HG02642 (cell line): ENCODE measurements around the gene KRTDAP.
"Not testable (repeated sequence)": the region's sequence is repeated elsewhere in the genome, so short reads cannot be mapped to it uniquely, and the experiment has no call there.

Experiments used
- ATAC-seq: cut with Tn5 transposase; IDR thresholded peaks from one replicate; pipeline ENCODE4 v1.9.1; 2021; ENCODE audit warnings: mild to moderate bottlenecking; ENCODE audit not compliant: unreplicated experiment, poor library complexity

Gene KRTDAP

GRCh38 chr19:35487656-35488182, 2.5 kb downstream of the KRTDAP start:
- ATAC-seq, result no peak

GRCh38 chr19:35486268-35486708, 4.0 kb downstream of the KRTDAP start:
- ATAC-seq, result no peak

- ATAC-seq, result peak; percentile 67
These were observed 5.8 kb downstream of the KRTDAP start for GRCh38 chr19:35484252-35485036.

- no peak for ATAC-seq
These were observed 7.2 kb downstream of the KRTDAP start for GRCh38 chr19:35483089-35483488.

GRCh38 chr19:35478794-35479677, 11.2 kb downstream of the KRTDAP start:
- no peak for ATAC-seq

- no peak for ATAC-seq
These were observed 14.1 kb downstream of the KRTDAP start for GRCh38 chr19:35476149-35476548.

GRCh38 chr19:35474594-35474993, 15.7 kb downstream of the KRTDAP start:
- not testable (repeated sequence) for ATAC-seq

GRCh38 chr19:35474104-35474503, 16.2 kb downstream of the KRTDAP start:
- no peak for ATAC-seq

GRCh38 chr19:35471946-35472345, 18.3 kb downstream of the KRTDAP start:
- ATAC-seq, result no peak

- ATAC-seq, result not testable (repeated sequence)
These were observed 19.2 kb downstream of the KRTDAP start for GRCh38 chr19:35471075-35471474.

GRCh38 chr19:35470128-35470527, 20.1 kb downstream of the KRTDAP start:
- no peak for ATAC-seq

- ATAC-seq, result peak; percentile 65
These were observed 21.6 kb downstream of the KRTDAP start for GRCh38 chr19:35468637-35469036.

GRCh38 chr19:35466259-35466658, 24.0 kb downstream of the KRTDAP start:
- no peak for ATAC-seq

- ATAC-seq, result peak; percentile 4
These were observed 27.3 kb downstream of the KRTDAP start for GRCh38 chr19:35462956-35463355.

- peak; percentile 67 for ATAC-seq
These were observed 27.7 kb downstream of the KRTDAP start for GRCh38 chr19:35462476-35462953.

- ATAC-seq, result not testable (repeated sequence)
These were observed 28.5 kb downstream of the KRTDAP start for GRCh38 chr19:35461788-35462187.

GRCh38 chr19:35461060-35461459, 29.2 kb downstream of the KRTDAP start:
- ATAC-seq, result no peak

- ATAC-seq, result no peak
These were observed 29.7 kb downstream of the KRTDAP start for GRCh38 chr19:35460608-35461007.

GRCh38 chr19:35459414-35460082, 30.7 kb downstream of the KRTDAP start:
- no peak for ATAC-seq

GRCh38 chr19:35458731-35459391, 31.4 kb downstream of the KRTDAP start:
- peak; percentile 45 for ATAC-seq
